GM12864 (cell line): ENCODE measurements around the gene CS.

Experiments used
- DNase-seq: peaks from one replicate; pipeline ENCODE4 v3.0.0-alpha.2; 2011; ENCODE audit warnings: low read depth
- H3K4me3 ChIP-seq: 2 replicates; pipeline ENCODE4 v1.5.1; 2011; ENCODE audit warnings: mild to moderate bottlenecking, low read depth, low read length, control low read depth
- CTCF ChIP-seq: IDR thresholded peaks from 2 replicates; pipeline ENCODE4 v1.5.1; 2011; ENCODE audit warnings: low read depth, mild to moderate bottlenecking, moderate library complexity, low read length, control low read depth, inconsistent platforms; ENCODE audit errors: missing control alignments

CS gene

GRCh38 chr12:56229082-56229481 is 71.0 kb downstream of the CS start:
- no peak for DNase-seq
- no peak for TF ChIP-seq CTCF
- no peak overlapping the region for H3K4me3 ChIP-seq

GRCh38 chr12:56224954-56225353 is 75.2 kb downstream of the CS start:
- no peak for TF ChIP-seq CTCF
- DNase-seq = no peak
- H3K4me3 ChIP-seq = peak overlapping the region; percentile 60

- peak; percentile 66 for TF ChIP-seq CTCF
Measured at GRCh38 chr12:56224102-56224701, 75.9 kb downstream of the CS start, which contains the start of gene NABP2. NABP2 (plus strand) TSS chr12:56224342; CDS start chr12:56224857, 515 bp downstream.

GRCh38 chr12:56223571-56224101 is 76.5 kb downstream of the CS start:
- peak overlapping the region; percentile 60 for H3K4me3 ChIP-seq
- no peak for TF ChIP-seq CTCF

More at GRCh38 chr12:56224102-56224701, 75.9 kb downstream of the CS start, which contains the start of gene NABP2:
- H3K4me3 ChIP-seq = peak within 1 kb of the TSS; percentile 60
- peak; percentile 88 for DNase-seq

GRCh38 chr12:56222531-56222895 is 77.6 kb downstream of the CS start:
- TF ChIP-seq CTCF = no peak
- DNase-seq = no peak
- peak overlapping the region; percentile 95 for H3K4me3 ChIP-seq

More at GRCh38 chr12:56223571-56224101, 76.5 kb downstream of the CS start:
- no peak for DNase-seq

GRCh38 chr12:56221757-56222530 is 78.2 kb downstream of the CS start, which contains the start of gene RNF41:
RNF41 (minus strand) TSS chr12:56221922; CDS start chr12:56214047, 7,875 bp downstream.
- H3K4me3 ChIP-seq = peak within 1 kb of the TSS; percentile 95
- DNase-seq = peak; percentile 87
- peak; percentile 11 for TF ChIP-seq CTCF
